Right atrium auricular region (tissue), 2 donors: Measurements from ENCODE around the gene COL16A1. TPM values are rescaled to one million over a fixed set of nuclear protein-coding genes. Genes with fewer than 3 reads are reported as not detected.

Experiments
- DNase-seq: peaks from one replicate; pipeline ENCODE4 v3.0.0-alpha.2; 2019; ENCODE audit warnings: low spot score
- H3K27ac ChIP-seq, 2 donors: fragments of 200-600 bp; sonication (generic); 1 replicate in 1 of 2; 2 replicates in 1 of 2; pipeline ENCODE4 v1.5.1; 2016 to 2019
- H3K27me3 ChIP-seq, 2 donors: fragments of 200-600 bp; sonication (generic); one replicate each; pipeline versions ENCODE4 v1.5.1 to v1.6.0; 2017 to 2019
- H3K36me3 ChIP-seq: fragments of 200-600 bp; sonication (generic); one replicate; pipeline ENCODE4 v1.5.1; 2016
- H3K4me1 ChIP-seq, 2 donors: fragments of 200-600 bp; sonication (generic); one replicate each; pipeline versions ENCODE4 v1.5.1 to v1.6.0; 2017 to 2019
- H3K4me3 ChIP-seq, 2 donors: fragments of 200-600 bp; sonication (generic); 1 replicate in 1 of 2; 2 replicates in 1 of 2; pipeline ENCODE4 v1.5.1; 2017 to 2019; ENCODE audit warnings: mild to moderate bottlenecking in 1 of 2, moderate library complexity in 1 of 2
- H3K9me3 ChIP-seq, 2 donors: fragments of 200-600 bp; sonication (generic); one replicate each; pipeline ENCODE4 v1.5.1; 2019
- total RNA-seq, 2 donors: library from RNA; depleted of rRNA; stranded (reverse); fragments of >200 nt; gene quantifications; one replicate each; pipeline ENCODE4 v1.1.0, GENCODE V29; 2016
- TF ChIP-seq, protein P1 (sequence below), 2 donors: fragments of 200-600 bp; sonication (generic); IDR thresholded peaks; one replicate each; pipeline ENCODE4 v1.5.1; 2019; ENCODE audit warnings: antibody characterized with exemption in 2 of 2

COL16A1 gene
- total RNA-seq, 2 donors from 2014 or later, result 31.2 to 34.4 TPM

DNA sequence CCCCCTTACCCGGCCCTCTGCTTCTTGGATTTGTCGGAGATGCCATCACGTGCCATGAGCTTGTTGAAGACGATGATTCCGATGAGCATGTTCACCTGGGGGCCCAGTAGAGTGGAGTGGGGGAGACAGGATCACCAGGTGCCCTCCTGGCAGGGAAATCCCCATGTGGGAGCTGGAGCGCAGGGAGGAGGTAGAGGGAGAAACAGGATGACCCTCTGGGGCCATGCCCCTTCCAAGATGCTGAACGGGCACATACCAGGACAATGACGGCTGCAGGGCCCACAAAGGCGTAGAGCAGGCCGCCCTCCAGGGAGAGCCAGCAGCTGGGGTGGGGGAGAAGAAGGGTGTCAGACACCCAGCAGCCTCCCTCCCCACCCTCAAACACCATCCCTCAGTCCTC, 31.8 kb upstream of the COL16A1 start:
- Histone ChIP-seq H3K27ac (no peak overlapping the region), H3K27me3 (no peaks in the 10 kb centered on the region), H3K4me3 (no peak overlapping the region), H3K9me3 (no peaks in the 10 kb centered on the region), H3K36me3 (no peaks in the 10 kb centered on the region), H3K4me1 (no peaks in the 10 kb centered on the region)
- TF ChIP-seq, protein P1, sequence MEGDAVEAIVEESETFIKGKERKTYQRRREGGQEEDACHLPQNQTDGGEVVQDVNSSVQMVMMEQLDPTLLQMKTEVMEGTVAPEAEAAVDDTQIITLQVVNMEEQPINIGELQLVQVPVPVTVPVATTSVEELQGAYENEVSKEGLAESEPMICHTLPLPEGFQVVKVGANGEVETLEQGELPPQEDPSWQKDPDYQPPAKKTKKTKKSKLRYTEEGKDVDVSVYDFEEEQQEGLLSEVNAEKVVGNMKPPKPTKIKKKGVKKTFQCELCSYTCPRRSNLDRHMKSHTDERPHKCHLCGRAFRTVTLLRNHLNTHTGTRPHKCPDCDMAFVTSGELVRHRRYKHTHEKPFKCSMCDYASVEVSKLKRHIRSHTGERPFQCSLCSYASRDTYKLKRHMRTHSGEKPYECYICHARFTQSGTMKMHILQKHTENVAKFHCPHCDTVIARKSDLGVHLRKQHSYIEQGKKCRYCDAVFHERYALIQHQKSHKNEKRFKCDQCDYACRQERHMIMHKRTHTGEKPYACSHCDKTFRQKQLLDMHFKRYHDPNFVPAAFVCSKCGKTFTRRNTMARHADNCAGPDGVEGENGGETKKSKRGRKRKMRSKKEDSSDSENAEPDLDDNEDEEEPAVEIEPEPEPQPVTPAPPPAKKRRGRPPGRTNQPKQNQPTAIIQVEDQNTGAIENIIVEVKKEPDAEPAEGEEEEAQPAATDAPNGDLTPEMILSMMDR (IDR thresholded peaks at IDR 0.05), result no peak
- no peak for DNase-seq

GRCh38 chr1:31734582-31735107, 30.8 kb upstream of the COL16A1 start:
- H3K27me3 ChIP-seq, result no peaks in the 10 kb centered on the region
- no peak overlapping the region for H3K4me3 ChIP-seq
- no peaks in the 10 kb centered on the region for H3K9me3 ChIP-seq
- TF ChIP-seq, protein P1 (IDR thresholded peaks at IDR 0.05), result no peak
- no peak for DNase-seq
- H3K36me3 ChIP-seq, result no peaks in the 10 kb centered on the region
- no peaks in the 10 kb centered on the region for H3K4me1 ChIP-seq
- H3K27ac ChIP-seq, result no peak overlapping the region

GRCh38 chr1:31733389-31734219, 29.8 kb upstream of the COL16A1 start:
- Histone ChIP-seq H3K4me1 (no peaks in the 10 kb centered on the region), H3K27ac (no peak overlapping the region), H3K36me3 (no peaks in the 10 kb centered on the region), H3K27me3 (no peaks in the 10 kb centered on the region), H3K4me3 (no peak overlapping the region), H3K9me3 (no peaks in the 10 kb centered on the region)
- TF ChIP-seq, protein P1 (IDR thresholded peaks at IDR 0.05), result no peak
- DNase-seq, result no peak

- DNase-seq, result no peak
- TF ChIP-seq, protein P1 (IDR thresholded peaks at IDR 0.05), result no peak
- H3K4me3 ChIP-seq, result no peak overlapping the region
- no peaks in the 10 kb centered on the region for H3K27me3 ChIP-seq
- H3K4me1 ChIP-seq, result no peaks in the 10 kb centered on the region
- H3K27ac ChIP-seq, result no peak overlapping the region
- no peaks in the 10 kb centered on the region for H3K9me3 ChIP-seq
- H3K36me3 ChIP-seq, result no peaks in the 10 kb centered on the region
Measured at GRCh38 chr1:31732751-31733289, 29.0 kb upstream of the COL16A1 start.

DNA sequence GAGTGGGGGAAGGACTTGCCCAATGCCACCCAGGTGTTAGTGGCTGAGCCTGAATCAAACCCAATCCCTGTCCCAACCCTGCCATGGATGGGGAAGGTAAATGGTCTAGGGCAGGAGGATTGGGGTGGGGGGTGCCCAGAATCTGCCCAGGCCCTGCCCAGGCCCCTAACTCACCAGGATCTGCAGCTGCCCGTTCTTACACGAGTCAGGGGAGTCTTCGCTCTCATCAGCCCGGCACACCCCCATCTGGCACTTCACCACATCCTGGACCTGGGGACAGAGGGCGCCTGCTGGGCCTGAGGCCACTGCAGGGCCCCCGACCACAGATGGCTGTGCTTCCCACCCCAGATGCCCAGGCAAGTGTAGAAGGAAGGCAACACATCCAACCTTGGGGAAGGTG, 28.5 kb upstream of the COL16A1 start:
- TF ChIP-seq, protein P1 (IDR thresholded peaks at IDR 0.05), result no peak
- no peaks in the 10 kb centered on the region for H3K4me1 ChIP-seq
- H3K4me3 ChIP-seq, result no peak overlapping the region
- H3K27ac ChIP-seq, result no peak overlapping the region
- no peaks in the 10 kb centered on the region for H3K27me3 ChIP-seq
- no peaks in the 10 kb centered on the region for H3K9me3 ChIP-seq
- H3K36me3 ChIP-seq, result no peaks in the 10 kb centered on the region
- no peak for DNase-seq
